ENCODE data around the gene DUOXA1.

DNA sequence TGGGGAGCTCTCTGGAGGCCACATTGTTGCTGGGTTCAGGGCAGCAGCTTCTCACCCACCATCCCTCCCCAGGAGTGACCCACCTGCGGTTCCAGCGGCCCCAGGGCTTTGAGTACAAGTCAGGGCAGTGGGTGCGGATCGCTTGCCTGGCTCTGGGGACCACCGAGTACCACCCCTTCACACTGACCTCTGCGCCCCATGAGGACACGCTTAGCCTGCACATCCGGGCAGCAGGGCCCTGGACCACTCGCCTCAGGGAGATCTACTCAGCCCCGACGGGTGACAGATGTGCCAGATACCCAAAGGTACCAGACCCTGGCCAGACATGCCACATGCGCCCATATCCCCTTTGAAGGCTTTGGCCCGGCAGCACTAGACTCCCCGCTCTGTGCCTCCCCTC lies 32.0 kb upstream of the DUOXA1 start:
- TF ChIP-seq, protein P1, sequence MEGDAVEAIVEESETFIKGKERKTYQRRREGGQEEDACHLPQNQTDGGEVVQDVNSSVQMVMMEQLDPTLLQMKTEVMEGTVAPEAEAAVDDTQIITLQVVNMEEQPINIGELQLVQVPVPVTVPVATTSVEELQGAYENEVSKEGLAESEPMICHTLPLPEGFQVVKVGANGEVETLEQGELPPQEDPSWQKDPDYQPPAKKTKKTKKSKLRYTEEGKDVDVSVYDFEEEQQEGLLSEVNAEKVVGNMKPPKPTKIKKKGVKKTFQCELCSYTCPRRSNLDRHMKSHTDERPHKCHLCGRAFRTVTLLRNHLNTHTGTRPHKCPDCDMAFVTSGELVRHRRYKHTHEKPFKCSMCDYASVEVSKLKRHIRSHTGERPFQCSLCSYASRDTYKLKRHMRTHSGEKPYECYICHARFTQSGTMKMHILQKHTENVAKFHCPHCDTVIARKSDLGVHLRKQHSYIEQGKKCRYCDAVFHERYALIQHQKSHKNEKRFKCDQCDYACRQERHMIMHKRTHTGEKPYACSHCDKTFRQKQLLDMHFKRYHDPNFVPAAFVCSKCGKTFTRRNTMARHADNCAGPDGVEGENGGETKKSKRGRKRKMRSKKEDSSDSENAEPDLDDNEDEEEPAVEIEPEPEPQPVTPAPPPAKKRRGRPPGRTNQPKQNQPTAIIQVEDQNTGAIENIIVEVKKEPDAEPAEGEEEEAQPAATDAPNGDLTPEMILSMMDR (IDR thresholded peaks at IDR 0.05) = no peak
- TF ChIP-seq EZH2 (IDR thresholded peaks at IDR 0.05) = no peak
